Type B pancreatic cell (in vitro differentiated cells): ENCODE data around the gene SMAP1. TPM values are rescaled to one million over a fixed set of nuclear protein-coding genes. Genes with fewer than 3 reads are reported as not detected.
A peak's percentile ranks its signal among the peaks of the same experiment; 100 is the strongest.

Experiments
- DNase-seq: peaks from one replicate; pipeline ENCODE4 v3.0.0; 2021; ENCODE audit warnings: mixed read lengths; ENCODE audit not compliant: unreplicated experiment; ENCODE audit errors: extremely low spot score
- H3K27ac Mint-ChIP-seq: 2 replicates; pipeline ENCODE4 v1.8.0; 2021; ENCODE audit warnings: mild to moderate bottlenecking, mixed read lengths
- H3K27me3 Mint-ChIP-seq: 2 replicates; pipeline ENCODE4 v1.8.0; 2021; ENCODE audit warnings: mixed read lengths
- H3K36me3 Mint-ChIP-seq: 2 replicates; pipeline ENCODE4 v1.8.0; 2021; ENCODE audit warnings: mixed read lengths
- H3K4me1 Mint-ChIP-seq: one replicate; pipeline ENCODE4 v1.8.0; 2021; ENCODE audit warnings: mixed read lengths; ENCODE audit not compliant: unreplicated experiment
- H3K4me3 Mint-ChIP-seq: 2 replicates; pipeline ENCODE4 v1.8.0; 2021; ENCODE audit warnings: mild to moderate bottlenecking, mixed read lengths
- H3K9me3 Mint-ChIP-seq: 2 replicates; pipeline ENCODE4 v1.8.0; 2021; ENCODE audit warnings: mixed read lengths
- total RNA-seq: library from RNA; stranded (reverse); gene quantifications from 2 replicates; pipeline ENCODE4 v1.2.1, GENCODE V29; 2021; ENCODE audit warnings: low replicate concordance
- TF ChIP-seq, protein P1 (sequence below): fragments of 200-600 bp; sonication (generic); conservative IDR thresholded peaks from 2 replicates; pipeline ENCODE4 v1.5.0; 2021; ENCODE audit warnings: antibody characterized with exemption, mild to moderate bottlenecking

Gene SMAP1
- total RNA-seq, 1 donor from 2014 or later = 22.8 TPM

DNA sequence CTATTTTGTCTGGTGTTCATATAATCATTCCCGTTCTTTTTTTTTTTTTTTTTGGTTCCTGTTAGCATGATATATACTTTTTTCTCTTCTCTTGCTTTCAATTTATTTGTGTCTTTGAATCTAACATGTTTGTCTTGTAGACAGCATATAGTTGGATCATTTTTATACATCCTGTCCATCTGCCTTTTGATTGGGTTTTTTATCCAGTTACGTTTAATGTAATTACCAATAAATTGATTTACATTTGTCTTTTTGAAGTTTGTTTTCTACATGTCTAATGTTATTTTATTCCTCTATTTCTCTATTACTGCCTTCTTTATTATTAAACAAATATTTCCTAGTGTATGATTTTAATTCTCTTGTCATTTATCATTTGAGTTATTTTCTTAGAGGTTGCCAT lies 204.8 kb downstream of the SMAP1 start:
- Mint-ChIP-seq H3K27ac (no peak overlapping the region), H3K9me3 (peaks cover 4% of the 10 kb centered on the region), H3K36me3 (no peaks in the 10 kb centered on the region), H3K4me3 (no peak overlapping the region), H3K4me1 (no peaks in the 10 kb centered on the region), H3K27me3 (no peaks in the 10 kb centered on the region)
- no peak for DNase-seq
- TF ChIP-seq, protein P1, sequence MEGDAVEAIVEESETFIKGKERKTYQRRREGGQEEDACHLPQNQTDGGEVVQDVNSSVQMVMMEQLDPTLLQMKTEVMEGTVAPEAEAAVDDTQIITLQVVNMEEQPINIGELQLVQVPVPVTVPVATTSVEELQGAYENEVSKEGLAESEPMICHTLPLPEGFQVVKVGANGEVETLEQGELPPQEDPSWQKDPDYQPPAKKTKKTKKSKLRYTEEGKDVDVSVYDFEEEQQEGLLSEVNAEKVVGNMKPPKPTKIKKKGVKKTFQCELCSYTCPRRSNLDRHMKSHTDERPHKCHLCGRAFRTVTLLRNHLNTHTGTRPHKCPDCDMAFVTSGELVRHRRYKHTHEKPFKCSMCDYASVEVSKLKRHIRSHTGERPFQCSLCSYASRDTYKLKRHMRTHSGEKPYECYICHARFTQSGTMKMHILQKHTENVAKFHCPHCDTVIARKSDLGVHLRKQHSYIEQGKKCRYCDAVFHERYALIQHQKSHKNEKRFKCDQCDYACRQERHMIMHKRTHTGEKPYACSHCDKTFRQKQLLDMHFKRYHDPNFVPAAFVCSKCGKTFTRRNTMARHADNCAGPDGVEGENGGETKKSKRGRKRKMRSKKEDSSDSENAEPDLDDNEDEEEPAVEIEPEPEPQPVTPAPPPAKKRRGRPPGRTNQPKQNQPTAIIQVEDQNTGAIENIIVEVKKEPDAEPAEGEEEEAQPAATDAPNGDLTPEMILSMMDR = no peak

DNA sequence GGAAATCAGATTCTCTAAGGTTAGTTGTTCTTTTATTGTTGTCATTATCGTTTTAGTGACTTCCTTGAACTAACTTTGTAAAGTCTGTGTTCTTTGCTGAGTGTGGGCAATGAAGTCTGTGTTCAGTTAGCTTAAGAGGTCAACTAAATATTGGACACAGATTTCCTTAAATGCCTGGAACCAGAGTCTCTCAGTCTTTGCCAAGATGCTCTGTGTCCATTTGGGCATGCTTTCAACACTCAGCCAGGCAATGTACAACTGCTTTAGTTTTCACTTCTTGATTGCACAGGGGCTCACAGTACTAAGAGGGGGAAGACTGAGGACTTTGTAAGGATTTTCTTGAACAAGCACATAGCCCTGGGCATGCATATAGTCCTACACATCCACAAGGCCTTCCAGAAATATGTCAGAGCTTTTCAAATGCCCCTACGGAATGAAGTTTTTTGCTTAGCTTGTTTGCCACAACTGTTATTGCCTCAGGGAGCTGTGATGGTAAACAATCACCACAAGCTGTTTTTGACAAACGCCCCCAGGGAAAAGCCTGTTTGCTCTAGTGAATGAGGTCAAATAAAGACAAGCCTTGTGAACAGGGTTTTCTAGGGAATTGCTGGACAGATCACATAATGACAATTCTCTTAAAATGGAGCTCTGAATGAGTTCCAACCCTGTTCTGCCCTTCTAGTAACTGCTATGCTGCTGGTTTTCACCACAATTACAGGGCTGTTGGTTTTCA lies 206.7 kb downstream of the SMAP1 start:
- H3K27me3 Mint-ChIP-seq = no peaks in the 10 kb centered on the region
- no peaks in the 10 kb centered on the region for H3K4me1 Mint-ChIP-seq
- TF ChIP-seq, protein P1 = no peak
- H3K4me3 Mint-ChIP-seq = no peak overlapping the region
- no peak for DNase-seq
- H3K9me3 Mint-ChIP-seq = peaks cover 4% of the 10 kb centered on the region
- H3K36me3 Mint-ChIP-seq = no peaks in the 10 kb centered on the region
- H3K27ac Mint-ChIP-seq = no peak overlapping the region

DNA sequence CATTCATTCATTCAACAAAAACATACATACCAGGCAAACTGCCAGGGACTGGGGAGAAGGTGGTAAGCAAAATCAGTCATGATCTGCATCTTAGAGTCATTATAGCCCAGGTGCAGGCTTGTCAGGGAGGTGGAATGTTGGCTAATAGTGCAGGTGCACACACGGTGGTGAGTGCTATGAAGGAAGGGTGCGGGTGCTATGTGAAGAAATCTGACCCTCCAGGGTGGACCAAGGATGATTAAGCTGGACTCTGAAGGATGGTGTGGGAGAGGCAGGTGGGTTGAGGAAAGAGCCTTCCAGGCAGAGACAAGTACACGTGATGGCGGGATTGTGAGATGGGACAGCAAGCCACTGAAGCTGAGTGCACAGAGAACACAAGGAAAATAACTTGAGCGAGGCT lies 211.8 kb downstream of the SMAP1 start:
- no peak overlapping the region for H3K4me3 Mint-ChIP-seq
- TF ChIP-seq, protein P1 = no peak
- H3K36me3 Mint-ChIP-seq = no peaks in the 10 kb centered on the region
- no peaks in the 10 kb centered on the region for H3K9me3 Mint-ChIP-seq
- no peaks in the 10 kb centered on the region for H3K4me1 Mint-ChIP-seq
- H3K27ac Mint-ChIP-seq = no peak overlapping the region
- DNase-seq = no peak
- H3K27me3 Mint-ChIP-seq = peaks cover 3% of the 10 kb centered on the region

DNA sequence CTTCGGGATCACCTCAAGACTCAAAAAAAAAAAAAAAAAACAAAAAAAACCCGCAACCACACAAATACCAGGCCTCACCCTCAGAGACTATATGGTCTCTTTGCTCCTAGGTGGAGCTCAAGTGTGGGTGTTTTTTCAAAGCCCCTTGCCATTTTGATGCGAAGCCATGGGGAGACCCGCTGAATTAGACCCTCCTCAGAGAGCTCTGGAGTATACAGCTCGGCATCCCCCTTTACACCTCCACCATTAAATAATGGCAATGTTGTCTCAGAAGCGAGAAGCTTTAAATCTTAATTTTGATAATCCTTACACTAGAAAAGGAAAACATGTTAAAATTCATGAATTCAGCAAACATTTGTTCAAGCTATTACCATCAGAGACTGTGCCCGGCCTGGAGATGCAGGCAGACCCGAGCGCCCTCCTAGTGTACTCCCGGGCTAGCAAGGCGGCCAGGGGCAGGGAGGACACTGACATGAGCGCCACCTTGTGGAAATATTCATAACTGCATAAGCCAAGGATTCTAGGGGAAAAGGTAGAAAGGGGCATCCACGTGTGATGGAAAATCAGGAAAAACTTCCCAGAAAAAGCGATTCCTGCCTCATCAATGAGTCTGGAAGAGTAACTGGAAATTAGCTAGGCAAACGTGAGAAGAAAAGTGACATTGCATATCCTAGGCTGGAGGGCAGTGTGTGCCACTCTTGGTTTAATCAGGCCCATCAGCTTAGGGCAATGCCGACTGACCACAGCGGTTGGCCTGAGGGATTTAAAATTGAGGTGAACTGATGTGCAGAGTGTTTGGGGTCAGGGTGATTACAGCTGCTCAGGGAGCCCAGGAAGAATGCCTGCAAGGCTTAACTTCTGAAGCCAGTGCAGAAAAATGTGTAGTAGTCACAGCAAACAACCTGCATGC lies 216.6 kb downstream of the SMAP1 start:
- TF ChIP-seq, protein P1 = peak; percentile 89
- peaks cover 7% of the 10 kb centered on the region for H3K4me1 Mint-ChIP-seq
- no peak for DNase-seq
- no peak overlapping the region for H3K27ac Mint-ChIP-seq
- no peak overlapping the region for H3K4me3 Mint-ChIP-seq
- no peaks in the 10 kb centered on the region for H3K36me3 Mint-ChIP-seq
- H3K9me3 Mint-ChIP-seq = no peaks in the 10 kb centered on the region
- peaks cover 15% of the 10 kb centered on the region for H3K27me3 Mint-ChIP-seq

DNA sequence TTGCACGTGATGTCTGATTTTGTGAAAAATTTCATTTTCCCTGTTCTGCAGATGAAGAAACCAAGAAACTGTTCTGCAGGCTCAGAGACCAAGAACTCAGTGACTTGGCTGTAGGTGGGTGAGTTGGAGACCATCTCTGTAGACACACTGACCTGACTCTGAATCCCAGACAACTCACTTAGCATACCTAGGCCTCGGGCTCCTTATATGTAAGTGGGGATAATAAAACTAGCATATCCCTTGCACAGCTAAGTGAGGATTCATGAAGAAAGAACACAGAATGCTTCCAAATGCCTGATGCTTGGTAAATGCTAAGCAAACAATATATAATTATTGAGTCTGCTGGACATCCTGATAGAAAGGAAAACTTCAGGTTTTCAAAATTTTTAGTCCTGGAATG lies 218.4 kb downstream of the SMAP1 start:
- no peak for DNase-seq
- peaks cover 12% of the 10 kb centered on the region for H3K27me3 Mint-ChIP-seq
- H3K9me3 Mint-ChIP-seq = no peaks in the 10 kb centered on the region
- H3K27ac Mint-ChIP-seq = no peak overlapping the region
- TF ChIP-seq, protein P1 = no peak
- H3K4me3 Mint-ChIP-seq = no peak overlapping the region
- no peaks in the 10 kb centered on the region for H3K36me3 Mint-ChIP-seq
- H3K4me1 Mint-ChIP-seq = peaks cover 7% of the 10 kb centered on the region
